ENCODE measurements around the gene NRAP.

GRCh38 chr10:113581092-113581491, 82.7 kb downstream of the NRAP start:
- TF ChIP-seq EZH2phosphoT487 (IDR thresholded peaks at IDR 0.05; ENCODE audit: borderline replicate concordance) (no peak), CTCF (conservative IDR thresholded peaks at IDR 0.05; ENCODE audit: low read length) (no peak)
